IMR-90 (cell line): ENCODE measurements around the gene ARTN. TPM values are rescaled to one million over a fixed set of nuclear protein-coding genes. Genes with fewer than 3 reads are reported as not detected.
A peak's percentile ranks its signal among the peaks of the same experiment; 100 is the strongest.

Experiments used
- ATAC-seq: fragments of 200-7000 bp; cut with Tn5 transposase; 2 replicates; pipeline ENCODE4 v1.9.1; 2020; ENCODE audit warnings: low read depth, mild to moderate bottlenecking, moderate library complexity
- BruUV-seq: library from RNA; stranded (reverse); fragments of 400-500 nt; replicated peaks from 2 replicates; lab custom pipeline; 2021; lab: Mats Ljungman, UMichigan
- CTCF ChIA-PET: fragments of 300-600 bp; formaldehyde crosslinking; extraction: SDS; loops from one replicate; lab custom pipeline; 2021; ENCODE audit warnings: antibody characterized with exemption; lab: Yijun Ruan, JAX
- POLR2A ChIA-PET: fragments of 300-600 bp; sonication (Branson Sonifier 250); formaldehyde crosslinking; loops from one replicate; lab custom pipeline; 2022; ENCODE audit warnings: antibody characterized with exemption; ENCODE audit not compliant: unreplicated experiment; lab: Charles Lee
- DNase-seq: peaks from one replicate; pipeline ENCODE4 v3.0.0; 2013
- H2AFZ ChIP-seq: replicated peaks from 2 replicates; pipeline ENCODE3; 2013; ENCODE audit warnings: low read length, mild to moderate bottlenecking; ENCODE audit not compliant: poor library complexity
- H2AK5ac ChIP-seq: 2 replicates; pipeline ENCODE4 v1.6.1; 2013; ENCODE audit warnings: low read depth, low read length, inconsistent platforms
- H2AK9ac ChIP-seq: replicated peaks from 2 replicates; pipeline ENCODE3; 2013; ENCODE audit warnings: mild to moderate bottlenecking, low read depth, low read length, moderate library complexity; ENCODE audit not compliant: poor library complexity
- H2BK120ac ChIP-seq: 2 replicates; pipeline ENCODE4 v1.6.1; 2013; ENCODE audit warnings: low read depth, low read length, inconsistent platforms
- H2BK15ac ChIP-seq: 3 replicates; pipeline ENCODE4 v1.6.1; 2013; ENCODE audit warnings: low read depth, low read length, inconsistent platforms
- H2BK20ac ChIP-seq: 2 replicates; pipeline ENCODE4 v1.6.1; 2013; ENCODE audit warnings: low read depth, mild to moderate bottlenecking, inconsistent platforms, low read length, moderate library complexity
- H2BK5ac ChIP-seq: 2 replicates; pipeline ENCODE4 v1.6.1; 2013; ENCODE audit warnings: mild to moderate bottlenecking, low read depth, low read length, inconsistent platforms; ENCODE audit not compliant: poor library complexity, severe bottlenecking
- H3K14ac ChIP-seq: replicated peaks from 2 replicates; pipeline ENCODE4 v1.6.1; 2013; ENCODE audit warnings: low read depth, low read length, inconsistent platforms
- H3K18ac ChIP-seq: 2 replicates; pipeline ENCODE4 v1.6.1; 2013; ENCODE audit warnings: low read depth, low read length, control low read depth
- H3K23ac ChIP-seq: 2 replicates; pipeline ENCODE4 v1.6.1; 2013; ENCODE audit warnings: low read depth, low read length, inconsistent platforms
- H3K27ac ChIP-seq: 2 replicates; pipeline ENCODE4 v1.5.1; 2013; ENCODE audit warnings: mild to moderate bottlenecking, control low read depth, low read length; ENCODE audit not compliant: insufficient read depth
- H3K27me3 ChIP-seq: 2 replicates; pipeline ENCODE4 v1.6.1; 2013; ENCODE audit warnings: low read length; ENCODE audit not compliant: control insufficient read depth, insufficient read depth
- H3K36me3 ChIP-seq: 2 replicates; pipeline ENCODE4 v1.6.1; 2013; ENCODE audit warnings: low read length, mixed read lengths; ENCODE audit not compliant: control insufficient read depth, insufficient read depth
- H3K4ac ChIP-seq: 2 replicates; pipeline ENCODE4 v1.6.1; 2013; ENCODE audit warnings: low read depth, low read length, inconsistent platforms
- H3K4me1 ChIP-seq: 2 replicates; pipeline ENCODE4 v1.6.1; 2013; ENCODE audit warnings: low read length, mixed read lengths; ENCODE audit not compliant: control insufficient read depth, insufficient read depth
- H3K4me2 ChIP-seq: 2 replicates; pipeline ENCODE4 v1.6.1; 2013; ENCODE audit warnings: low read depth, mild to moderate bottlenecking, control low read depth, low read length, moderate library complexity
- H3K4me3 ChIP-seq: 2 replicates; pipeline ENCODE4 v1.5.1; 2013; ENCODE audit warnings: low read depth, mild to moderate bottlenecking, control low read depth, low read length, moderate library complexity; ENCODE audit not compliant: insufficient read depth
- H3K56ac ChIP-seq: 2 replicates; pipeline ENCODE4 v1.6.1; 2013; ENCODE audit warnings: low read length, inconsistent platforms; ENCODE audit not compliant: insufficient read depth; ENCODE audit errors: extremely low read depth
- H3K79me1 ChIP-seq, 2 experiments: 2 replicates each; pipeline ENCODE4 v1.6.1; 2013; ENCODE audit warnings: low read length in 2 of 2, inconsistent platforms in 1 of 2, low read depth in 1 of 2
- H3K9ac ChIP-seq: 2 replicates; pipeline ENCODE4 v1.6.1; 2013; ENCODE audit warnings: low read depth, low read length, control low read depth
- H3K9me1 ChIP-seq: 2 replicates; pipeline ENCODE4 v1.6.1; 2013; ENCODE audit warnings: low read length, inconsistent platforms; ENCODE audit not compliant: insufficient read depth
- H3K9me3 ChIP-seq: 2 replicates; pipeline ENCODE4 v1.6.1; 2013; ENCODE audit warnings: low read length; ENCODE audit not compliant: control insufficient read depth, insufficient read depth
- H4K20me1 ChIP-seq: 2 replicates; pipeline ENCODE4 v1.6.1; 2013; ENCODE audit warnings: low read length, inconsistent platforms; ENCODE audit not compliant: insufficient read depth
- H4K5ac ChIP-seq: 2 replicates; pipeline ENCODE4 v1.6.1; 2013; ENCODE audit warnings: mild to moderate bottlenecking, low read depth, low read length, control low read depth
- H4K8ac ChIP-seq, 2 experiments: 2 replicates each; pipeline ENCODE4 v1.6.1; 2013; ENCODE audit warnings: low read depth in 2 of 2, low read length in 2 of 2, control low read depth in 1 of 2, inconsistent platforms in 1 of 2
- H4K91ac ChIP-seq: 2 replicates; pipeline ENCODE4 v1.6.1; 2013; ENCODE audit warnings: low read depth, low read length, inconsistent platforms; ENCODE audit not compliant: insufficient read depth
- CEBPB ChIP-seq: IDR thresholded peaks from 2 replicates; pipeline ENCODE4 v1.6.1; 2012; ENCODE audit warnings: low read depth, low read length, improper control_type of control experiment
- FOS ChIP-seq: fragments of 150-350 bp; IDR thresholded peaks from 2 replicates; pipeline ENCODE4 v1.6.1; 2016; ENCODE audit warnings: low read depth, low read length
- WGBS, 2 experiments: methylation state at CpG; one replicate each; pipeline versions ENCODE4 v1.1.5 to v1.1.7; 2013; ENCODE audit warnings: missing lambda C conversion rate in 2 of 2; ENCODE audit not compliant: insufficient read length in 1 of 2; ENCODE audit errors: extremely low coverage in 2 of 2; 5-methylcytosine and 5-hydroxymethylcytosine counted together
- dilution Hi-C: fragments of 300-500 bp; cut with HindIII; formaldehyde crosslinking; loops from one replicate; pipeline ENCODE4 v1.14.3; 2018; ENCODE audit warnings: low sequenced_read_pairs; ENCODE audit not compliant: unreplicated experiment
- in situ Hi-C: fragments of 300-500 bp; cut with MboI; formaldehyde crosslinking; loops from 3 replicates; pipeline ENCODE4 v1.14.3; 2019; ENCODE audit warnings: low sequenced_read_pairs, inconsistent platforms, mixed read lengths
- intact Hi-C: fragments of 100-400 bp; cut with micrococcal nuclease; formaldehyde crosslinking; loops from 2 replicates; pipeline ENCODE4 v1.10.0; 2022
- polyA plus RNA-seq, 3 experiments: library from polyadenylated mRNA; depleted of rRNA; stranded (reverse); fragments of >200 nt; gene quantifications; 2 replicates each; pipeline ENCODE4 v1.2.3, GENCODE V29; 2012; ENCODE audit warnings: low replicate concordance in 1 of 3
- total RNA-seq: library from RNA; depleted of rRNA; stranded (reverse); fragments of >200 nt; gene quantifications from 2 replicates; pipeline ENCODE4 v1.2.3, GENCODE V29; 2012

The ARTN gene
- total and polyA plus RNA-seq, 2 of the 4 experiments (the other 2 are of a cell fraction): 0.29 TPM; not detected in 1

DNA sequence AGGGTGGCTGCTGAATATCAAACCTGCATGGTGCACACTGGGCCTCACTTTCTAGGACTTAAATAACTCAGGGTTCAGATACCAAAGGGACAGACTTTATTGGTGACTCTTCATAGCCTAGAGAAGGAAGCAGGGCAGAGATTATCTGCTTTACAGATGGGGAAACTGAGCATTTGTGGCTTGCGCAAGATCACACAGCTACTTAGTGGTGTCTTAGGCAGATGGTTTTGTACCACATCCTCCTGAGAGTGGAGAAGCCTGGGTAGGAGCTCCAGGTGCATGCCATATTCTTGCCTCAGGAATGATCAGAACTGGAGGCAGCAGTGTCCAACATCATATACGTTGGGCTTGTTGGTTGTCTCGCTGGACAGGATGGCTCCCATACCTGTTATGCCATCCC is 29.4 kb downstream of the ARTN start:
- Histone ChIP-seq H3K9me1 (peaks cover 13% of the 10 kb centered on the region), H3K18ac (no peak overlapping the region), H3K4me2 (no peak overlapping the region), H3K4me3 (no peak overlapping the region), H2BK5ac (no peak overlapping the region), H3K9me3 (no peaks in the 10 kb centered on the region), H3K27ac (no peak overlapping the region), H2BK15ac (no peak overlapping the region), H3K14ac (no peak overlapping the region), H4K5ac (no peak overlapping the region), H4K20me1 (peaks cover 7% of the 10 kb centered on the region; the same call in 1 of the 2 replicates), H3K36me3 (peaks cover 44% of the 10 kb centered on the region), H3K27me3 (no peaks in the 10 kb centered on the region), H2AFZ (no peak overlapping the region), H2BK120ac (no peak overlapping the region), H4K8ac (no peak overlapping the region), H3K79me1 (0 out of 4 replicates have a peak, but pooled peaks cover 0 to 3% of the 10 kb centered on the region in 2 experiments), H3K56ac (no peak overlapping the region), H3K23ac (no peak overlapping the region), H2AK9ac (no peak overlapping the region), H3K4me1 (no peaks in the 10 kb centered on the region), H3K9ac (no peak overlapping the region), H2BK20ac (no peak overlapping the region), H3K4ac (no peak overlapping the region), H2AK5ac (no peak overlapping the region), H4K91ac (no peak overlapping the region)
- in situ Hi-C loops (loop anchor here (25.0 kb wide), 1 partner anchor 426 kb away; the partner anchor contains the start of gene PTPRF), dilution Hi-C loops (no loop called here), intact Hi-C loops (no loop called here)
- WGBS, 2 experiments: 100% methylated on average over 1 of the region's 3 CpGs; no CpG with 5 or more reads in 1 of the 2 experiments
- no peak for TF ChIP-seq FOS
- TF ChIP-seq CEBPB: peak; percentile 39
- ChIA-PET CTCF (no interaction called here), POLR2A (no interaction called here)
- DNase-seq: no peak
- no peak for ATAC-seq
- no TSS peak for BruUV-seq
